Gastrocnemius medialis (tissue), 4 donors: ENCODE results near the gene MAPK4.

Experiments used
- CTCF ChIP-seq, 5 experiments: fragments of 450-650 bp in 3 of 5; fragments of 200-600 bp in 2 of 5; sonication (generic) in 2 of 5; IDR thresholded peaks in 4 of 5; conservative IDR thresholded peaks in 1 of 5; 1 replicate in 4 of 5; 2 replicates in 1 of 5; pipeline ENCODE4 v1.5.1; 2016 to 2019; ENCODE audit warnings: antibody characterized with exemption in 5 of 5, mild to moderate bottlenecking in 3 of 5, moderate library complexity in 3 of 5
- POLR2A ChIP-seq, 2 donors: fragments of 450-650 bp; IDR thresholded peaks; one replicate each; pipeline ENCODE4 v1.6.1; 2017; ENCODE audit warnings: antibody characterized with exemption in 2 of 2, mild to moderate bottlenecking in 2 of 2, moderate library complexity in 2 of 2

GRCh38 chr18:50545936-50546335 is 14.0 kb upstream of the MAPK4 start:
- TF ChIP-seq CTCF (IDR thresholded peaks at IDR 0.05 in 4 of 5, conservative IDR thresholded peaks at IDR 0.05 in 1 of 5) (no peak), POLR2A (IDR thresholded peaks at IDR 0.05) (no peak)
